ENCODE data around the gene AGBL4. TPM values are rescaled to one million over a fixed set of nuclear protein-coding genes. Genes with fewer than 3 reads are reported as not detected.

The AGBL4 gene
- total RNA-seq, 1 donor from 2014 or later, result not detected

DNA sequence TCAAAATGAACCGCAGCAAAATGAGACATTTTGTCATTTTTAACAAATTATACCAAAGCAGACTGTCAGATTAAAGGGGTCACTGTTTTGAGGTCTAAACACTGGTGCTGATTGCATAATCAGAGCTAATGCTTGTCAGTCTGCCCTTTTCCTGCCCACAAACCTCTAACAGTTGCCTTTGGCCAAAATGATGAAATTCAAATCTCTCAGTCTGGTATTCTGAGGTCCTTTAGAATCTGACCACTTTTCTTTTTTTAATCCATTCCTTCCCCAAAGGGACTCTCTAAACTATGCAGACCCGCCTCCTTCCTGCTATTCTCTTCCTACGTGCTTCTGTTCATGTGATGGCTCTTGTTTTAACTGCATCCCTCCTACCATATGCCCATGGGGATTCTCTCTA, 1406.5 kb downstream of the AGBL4 start:
- H3K27ac Mint-ChIP-seq (ENCODE audit: unreplicated experiment), result no peak overlapping the region
- no peak overlapping the region for H3K4me3 Mint-ChIP-seq (ENCODE audit: unreplicated experiment)
- H3K4me1 Mint-ChIP-seq (ENCODE audit: unreplicated experiment), result peaks cover 3% of the 10 kb centered on the region
- TF ChIP-seq, protein P1, sequence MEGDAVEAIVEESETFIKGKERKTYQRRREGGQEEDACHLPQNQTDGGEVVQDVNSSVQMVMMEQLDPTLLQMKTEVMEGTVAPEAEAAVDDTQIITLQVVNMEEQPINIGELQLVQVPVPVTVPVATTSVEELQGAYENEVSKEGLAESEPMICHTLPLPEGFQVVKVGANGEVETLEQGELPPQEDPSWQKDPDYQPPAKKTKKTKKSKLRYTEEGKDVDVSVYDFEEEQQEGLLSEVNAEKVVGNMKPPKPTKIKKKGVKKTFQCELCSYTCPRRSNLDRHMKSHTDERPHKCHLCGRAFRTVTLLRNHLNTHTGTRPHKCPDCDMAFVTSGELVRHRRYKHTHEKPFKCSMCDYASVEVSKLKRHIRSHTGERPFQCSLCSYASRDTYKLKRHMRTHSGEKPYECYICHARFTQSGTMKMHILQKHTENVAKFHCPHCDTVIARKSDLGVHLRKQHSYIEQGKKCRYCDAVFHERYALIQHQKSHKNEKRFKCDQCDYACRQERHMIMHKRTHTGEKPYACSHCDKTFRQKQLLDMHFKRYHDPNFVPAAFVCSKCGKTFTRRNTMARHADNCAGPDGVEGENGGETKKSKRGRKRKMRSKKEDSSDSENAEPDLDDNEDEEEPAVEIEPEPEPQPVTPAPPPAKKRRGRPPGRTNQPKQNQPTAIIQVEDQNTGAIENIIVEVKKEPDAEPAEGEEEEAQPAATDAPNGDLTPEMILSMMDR (IDR thresholded peaks at IDR 0.05), result no peak
- no peaks in the 10 kb centered on the region for H3K36me3 Mint-ChIP-seq (ENCODE audit: unreplicated experiment)
- no peaks in the 10 kb centered on the region for H3K27me3 Mint-ChIP-seq (ENCODE audit: unreplicated experiment)
- no peaks in the 10 kb centered on the region for H3K9me3 Mint-ChIP-seq (ENCODE audit: unreplicated experiment)
- no peak for DNase-seq (ENCODE audit: extremely low spot score, unreplicated experiment)

DNA sequence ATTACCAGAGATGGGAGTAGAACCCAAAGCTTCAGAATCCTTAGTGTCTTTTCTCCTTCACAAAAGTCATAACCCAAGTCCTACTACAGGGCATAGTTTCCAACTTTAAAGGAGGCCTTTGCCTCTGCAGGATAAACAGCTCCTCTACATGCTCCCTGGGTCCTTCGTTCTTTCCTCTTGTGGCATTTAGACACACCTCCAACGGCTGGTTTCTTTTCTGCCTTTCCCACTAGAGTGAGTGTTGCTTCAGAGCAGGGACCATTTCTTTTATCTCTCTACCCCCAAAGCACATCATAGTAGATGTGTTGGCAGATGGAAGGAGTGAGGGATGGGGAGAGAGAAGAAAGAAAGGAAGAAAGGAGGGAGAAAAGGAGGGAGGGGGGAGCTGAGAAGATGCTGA, 1407.0 kb downstream of the AGBL4 start:
- no peaks in the 10 kb centered on the region for H3K27me3 Mint-ChIP-seq (ENCODE audit: unreplicated experiment)
- no peak overlapping the region for H3K4me3 Mint-ChIP-seq (ENCODE audit: unreplicated experiment)
- TF ChIP-seq, protein P1 (IDR thresholded peaks at IDR 0.05), result no peak
- no peaks in the 10 kb centered on the region for H3K36me3 Mint-ChIP-seq (ENCODE audit: unreplicated experiment)
- no peak for DNase-seq (ENCODE audit: extremely low spot score, unreplicated experiment)
- H3K27ac Mint-ChIP-seq (ENCODE audit: unreplicated experiment), result no peak overlapping the region
- no peaks in the 10 kb centered on the region for H3K9me3 Mint-ChIP-seq (ENCODE audit: unreplicated experiment)
- peaks cover 3% of the 10 kb centered on the region for H3K4me1 Mint-ChIP-seq (ENCODE audit: unreplicated experiment)

DNA sequence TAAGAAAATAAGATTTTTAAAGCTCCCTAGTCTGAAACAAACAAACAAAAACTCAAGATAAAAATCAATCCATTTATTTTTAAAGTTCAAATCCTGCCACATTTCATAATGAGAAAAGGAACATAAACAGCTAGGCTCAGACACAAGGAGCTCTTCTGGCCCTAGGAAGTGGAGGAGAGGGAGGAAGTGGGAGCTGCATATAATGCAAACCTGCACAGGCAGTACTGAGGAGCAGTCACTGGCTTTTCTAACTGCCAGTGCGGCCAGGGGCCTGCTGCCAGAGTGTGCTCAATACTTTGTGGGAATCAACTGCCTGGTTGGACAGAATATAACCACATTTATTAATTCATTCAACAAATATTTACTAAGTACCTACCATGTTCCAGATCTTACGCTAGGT, 1411.9 kb downstream of the AGBL4 start:
- Mint-ChIP-seq H3K4me1 (ENCODE audit: unreplicated experiment) (no peaks in the 10 kb centered on the region), H3K36me3 (ENCODE audit: unreplicated experiment) (no peaks in the 10 kb centered on the region), H3K27me3 (ENCODE audit: unreplicated experiment) (no peaks in the 10 kb centered on the region), H3K9me3 (ENCODE audit: unreplicated experiment) (no peaks in the 10 kb centered on the region), H3K4me3 (ENCODE audit: unreplicated experiment) (no peak overlapping the region), H3K27ac (ENCODE audit: unreplicated experiment) (no peak overlapping the region)
- no peak for DNase-seq (ENCODE audit: extremely low spot score, unreplicated experiment)
- TF ChIP-seq, protein P1 (IDR thresholded peaks at IDR 0.05), result no peak

DNA sequence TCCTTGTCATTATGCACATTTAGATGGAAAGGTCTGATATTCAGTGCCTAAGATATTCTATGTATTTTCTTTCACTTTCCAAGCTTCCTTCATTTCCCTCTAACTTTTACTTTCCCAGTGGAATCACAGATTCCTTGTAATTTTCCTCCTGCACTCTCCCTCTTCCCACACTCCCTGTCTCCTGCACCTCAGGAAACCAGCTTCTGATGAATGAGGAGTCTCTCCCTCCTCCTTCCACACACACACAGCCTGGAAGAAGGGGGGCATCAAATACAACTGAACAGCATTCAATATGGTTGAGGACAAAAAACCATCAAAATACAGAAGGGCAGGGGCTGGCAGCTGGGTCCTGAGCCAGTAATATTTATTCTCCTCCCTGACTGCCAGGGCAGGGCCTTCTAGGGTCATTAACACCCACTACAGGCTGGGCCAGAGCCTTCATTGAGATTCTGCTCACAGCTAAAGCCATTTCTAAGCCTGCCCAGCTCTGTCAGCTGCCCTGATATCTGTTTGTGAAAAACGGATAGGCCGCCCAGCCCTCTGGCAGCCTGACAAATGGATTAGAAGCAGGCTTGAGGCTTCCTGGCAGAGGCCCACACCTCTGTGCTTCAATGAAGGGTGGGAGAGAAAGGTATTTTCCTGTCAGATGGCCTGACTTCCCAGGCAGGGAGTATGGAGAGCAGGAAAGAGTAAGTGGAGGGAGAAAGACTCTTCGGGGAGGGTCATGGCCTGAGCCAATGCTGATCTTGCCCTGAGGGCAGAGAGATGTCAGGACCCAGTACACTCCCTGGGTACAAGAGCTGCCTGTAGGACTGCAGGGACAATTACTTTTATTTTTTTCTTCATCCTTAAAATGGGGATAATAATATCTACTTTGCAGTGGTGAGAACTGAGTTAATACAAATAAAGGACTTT, 1412.9 kb downstream of the AGBL4 start:
- no peaks in the 10 kb centered on the region for H3K36me3 Mint-ChIP-seq (ENCODE audit: unreplicated experiment)
- H3K4me1 Mint-ChIP-seq (ENCODE audit: unreplicated experiment), result no peaks in the 10 kb centered on the region
- no peaks in the 10 kb centered on the region for H3K27me3 Mint-ChIP-seq (ENCODE audit: unreplicated experiment)
- DNase-seq (ENCODE audit: extremely low spot score, unreplicated experiment), result no peak
- no peaks in the 10 kb centered on the region for H3K9me3 Mint-ChIP-seq (ENCODE audit: unreplicated experiment)
- H3K4me3 Mint-ChIP-seq (ENCODE audit: unreplicated experiment), result no peak overlapping the region
- TF ChIP-seq, protein P1 (IDR thresholded peaks at IDR 0.05), result no peak
- H3K27ac Mint-ChIP-seq (ENCODE audit: unreplicated experiment), result no peak overlapping the region

DNA sequence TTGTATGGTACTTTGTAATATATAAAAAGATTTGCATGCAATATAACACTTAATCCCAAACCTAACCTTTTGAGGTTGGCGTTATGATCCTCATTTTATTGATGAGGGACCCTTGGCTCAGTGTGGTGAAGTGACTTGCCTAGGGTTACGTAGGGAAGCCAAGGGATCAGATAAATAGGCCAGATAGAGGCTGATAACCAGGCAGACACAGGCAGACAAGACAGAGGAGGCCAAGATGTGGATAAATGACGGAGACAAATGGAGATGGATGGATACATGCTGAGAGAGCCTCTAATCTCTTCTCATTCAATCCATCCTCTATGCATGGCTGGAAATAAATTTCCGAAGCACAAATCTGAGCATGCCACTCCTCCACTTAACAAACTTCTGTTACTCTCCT, 1414.9 kb downstream of the AGBL4 start:
- DNase-seq (ENCODE audit: extremely low spot score, unreplicated experiment), result no peak
- no peaks in the 10 kb centered on the region for H3K9me3 Mint-ChIP-seq (ENCODE audit: unreplicated experiment)
- H3K27ac Mint-ChIP-seq (ENCODE audit: unreplicated experiment), result no peak overlapping the region
- H3K27me3 Mint-ChIP-seq (ENCODE audit: unreplicated experiment), result no peaks in the 10 kb centered on the region
- H3K36me3 Mint-ChIP-seq (ENCODE audit: unreplicated experiment), result no peaks in the 10 kb centered on the region
- TF ChIP-seq, protein P1 (IDR thresholded peaks at IDR 0.05), result no peak
- H3K4me3 Mint-ChIP-seq (ENCODE audit: unreplicated experiment), result no peak overlapping the region
- no peaks in the 10 kb centered on the region for H3K4me1 Mint-ChIP-seq (ENCODE audit: unreplicated experiment)

Data from osteocyte (in vitro differentiated cells).